ENCODE data around the gene PPFIA1.
A peak's percentile ranks its signal among the peaks of the same experiment; 100 is the strongest.

The PPFIA1 gene

GRCh38 chr11:70317581-70318305 lies 47.3 kb downstream of the PPFIA1 start:
- H3K4me3 ChIP-seq (ENCODE audit: low read depth in 1 of 5, low read length in 5 of 5): no peak overlapping the region
- no peak overlapping the region for H3K27ac ChIP-seq (ENCODE audit: low read depth, low read length)
- no peaks in the 10 kb centered on the region for H3K9me3 ChIP-seq (ENCODE audit: control insufficient read depth in 5 of 5, low read length in 5 of 5)
- no peak overlapping the region for H3K9ac ChIP-seq (ENCODE audit: low read length in 5 of 5)
- peaks cover 0 to 15% (median 9%) of the 10 kb centered on the region in 5 donors for H3K4me1 ChIP-seq (ENCODE audit: control insufficient read depth in 5 of 5, insufficient read depth in 5 of 5, low read length in 5 of 5)
- no peaks in the 10 kb centered on the region for H3K27me3 ChIP-seq (ENCODE audit: control insufficient read depth in 5 of 5, insufficient read depth in 4 of 5, low read length in 5 of 5)
- peaks cover 0 to 54% (median 22%) of the 10 kb centered on the region in 5 donors for H3K36me3 ChIP-seq (ENCODE audit: control insufficient read depth in 5 of 5, insufficient read depth in 5 of 5, low read length in 5 of 5)

GRCh38 chr11:70319396-70320076 lies 49.0 kb downstream of the PPFIA1 start:
- no peaks in the 10 kb centered on the region for H3K27me3 ChIP-seq (ENCODE audit: control insufficient read depth in 5 of 5, insufficient read depth in 4 of 5, low read length in 5 of 5)
- H3K4me1 ChIP-seq (ENCODE audit: control insufficient read depth in 5 of 5, insufficient read depth in 5 of 5, low read length in 5 of 5): peaks cover under 1 to 26% (median 10%) of the 10 kb centered on the region in 5 donors
- H3K4me3 ChIP-seq (ENCODE audit: low read depth in 1 of 5, low read length in 5 of 5): no peak overlapping the region
- H3K36me3 ChIP-seq (ENCODE audit: control insufficient read depth in 5 of 5, insufficient read depth in 5 of 5, low read length in 5 of 5): peaks cover 0 to 51% (median 28%) of the 10 kb centered on the region in 5 donors
- no peaks in the 10 kb centered on the region for H3K9me3 ChIP-seq (ENCODE audit: control insufficient read depth in 5 of 5, low read length in 5 of 5)
- H3K27ac ChIP-seq (ENCODE audit: low read depth, low read length): no peak overlapping the region
- peak overlapping the region in 1 of 5 donors; percentile 1 for H3K9ac ChIP-seq (ENCODE audit: low read length in 5 of 5)

GRCh38 chr11:70322666-70323065 lies 52.2 kb downstream of the PPFIA1 start:
- Histone ChIP-seq H3K4me3 (ENCODE audit: low read depth in 1 of 5, low read length in 5 of 5) (no peak overlapping the region), H3K27me3 (ENCODE audit: control insufficient read depth in 5 of 5, insufficient read depth in 4 of 5, low read length in 5 of 5) (no peaks in the 10 kb centered on the region), H3K27ac (ENCODE audit: low read depth, low read length) (no peak overlapping the region), H3K9ac (ENCODE audit: low read length in 5 of 5) (no peak overlapping the region), H3K36me3 (ENCODE audit: control insufficient read depth in 5 of 5, insufficient read depth in 5 of 5, low read length in 5 of 5) (peaks cover 0 to 65% (median 31%) of the 10 kb centered on the region in 5 donors), H3K9me3 (ENCODE audit: control insufficient read depth in 5 of 5, low read length in 5 of 5) (no peaks in the 10 kb centered on the region), H3K4me1 (ENCODE audit: control insufficient read depth in 5 of 5, insufficient read depth in 5 of 5, low read length in 5 of 5) (peaks cover 5 to 42% (median 23%) of the 10 kb centered on the region in 5 donors)

GRCh38 chr11:70323806-70324205 lies 53.3 kb downstream of the PPFIA1 start:
- peaks cover 4 to 62% (median 32%) of the 10 kb centered on the region in 5 donors for H3K36me3 ChIP-seq (ENCODE audit: control insufficient read depth in 5 of 5, insufficient read depth in 5 of 5, low read length in 5 of 5)
- peak overlapping the region; percentile 2 for H3K27ac ChIP-seq (ENCODE audit: low read depth, low read length)
- H3K9ac ChIP-seq (ENCODE audit: low read length in 5 of 5): no peak overlapping the region
- H3K9me3 ChIP-seq (ENCODE audit: control insufficient read depth in 5 of 5, low read length in 5 of 5): no peaks in the 10 kb centered on the region
- H3K4me1 ChIP-seq (ENCODE audit: control insufficient read depth in 5 of 5, insufficient read depth in 5 of 5, low read length in 5 of 5): peaks cover 5 to 42% (median 23%) of the 10 kb centered on the region in 5 donors
- no peak overlapping the region for H3K4me3 ChIP-seq (ENCODE audit: low read depth in 1 of 5, low read length in 5 of 5)
- no peaks in the 10 kb centered on the region for H3K27me3 ChIP-seq (ENCODE audit: control insufficient read depth in 5 of 5, insufficient read depth in 4 of 5, low read length in 5 of 5)

- Histone ChIP-seq H3K4me1 (ENCODE audit: control insufficient read depth in 5 of 5, insufficient read depth in 5 of 5, low read length in 5 of 5) (peaks cover 5 to 40% (median 21%) of the 10 kb centered on the region in 5 donors), H3K27me3 (ENCODE audit: control insufficient read depth in 5 of 5, insufficient read depth in 4 of 5, low read length in 5 of 5) (no peaks in the 10 kb centered on the region), H3K9ac (ENCODE audit: low read length in 5 of 5) (no peak overlapping the region), H3K4me3 (ENCODE audit: low read depth in 1 of 5, low read length in 5 of 5) (no peak overlapping the region), H3K27ac (ENCODE audit: low read depth, low read length) (peak overlapping the region; percentile 2), H3K9me3 (ENCODE audit: control insufficient read depth in 5 of 5, low read length in 5 of 5) (no peaks in the 10 kb centered on the region), H3K36me3 (ENCODE audit: control insufficient read depth in 5 of 5, insufficient read depth in 5 of 5, low read length in 5 of 5) (peaks cover 4 to 59% (median 32%) of the 10 kb centered on the region in 5 donors)
Observed at GRCh38 chr11:70324376-70325115, 54.1 kb downstream of the PPFIA1 start.

GRCh38 chr11:70325824-70326223 lies 55.3 kb downstream of the PPFIA1 start:
- H3K9me3 ChIP-seq (ENCODE audit: control insufficient read depth in 5 of 5, low read length in 5 of 5): no peaks in the 10 kb centered on the region
- H3K4me1 ChIP-seq (ENCODE audit: control insufficient read depth in 5 of 5, insufficient read depth in 5 of 5, low read length in 5 of 5): peaks cover 5 to 33% (median 18%) of the 10 kb centered on the region in 5 donors
- peaks cover 9 to 59% (median 36%) of the 10 kb centered on the region in 5 donors for H3K36me3 ChIP-seq (ENCODE audit: control insufficient read depth in 5 of 5, insufficient read depth in 5 of 5, low read length in 5 of 5)
- no peak overlapping the region for H3K4me3 ChIP-seq (ENCODE audit: low read depth in 1 of 5, low read length in 5 of 5)
- H3K27me3 ChIP-seq (ENCODE audit: control insufficient read depth in 5 of 5, insufficient read depth in 4 of 5, low read length in 5 of 5): no peaks in the 10 kb centered on the region
- peak overlapping the region; percentile 90 for H3K27ac ChIP-seq (ENCODE audit: low read depth, low read length)
- H3K9ac ChIP-seq (ENCODE audit: low read length in 5 of 5): peak overlapping the region in 1 of 5 donors; percentile 57

- H3K36me3 ChIP-seq (ENCODE audit: control insufficient read depth in 5 of 5, insufficient read depth in 5 of 5, low read length in 5 of 5): peaks cover 9 to 59% (median 36%) of the 10 kb centered on the region in 5 donors
- H3K4me3 ChIP-seq (ENCODE audit: low read depth in 1 of 5, low read length in 5 of 5): peak overlapping the region in 1 of 5 donors; percentile 4
Observed at GRCh38 chr11:70326365-70326811, 55.9 kb downstream of the PPFIA1 start.

GRCh38 chr11:70326833-70327232 lies 56.3 kb downstream of the PPFIA1 start:
- H3K36me3 ChIP-seq (ENCODE audit: control insufficient read depth in 5 of 5, insufficient read depth in 5 of 5, low read length in 5 of 5): peaks cover 9 to 61% (median 38%) of the 10 kb centered on the region in 5 donors
- H3K27me3 ChIP-seq (ENCODE audit: control insufficient read depth in 5 of 5, insufficient read depth in 4 of 5, low read length in 5 of 5): no peaks in the 10 kb centered on the region
- H3K4me1 ChIP-seq (ENCODE audit: control insufficient read depth in 5 of 5, insufficient read depth in 5 of 5, low read length in 5 of 5): peaks cover 5 to 33% (median 18%) of the 10 kb centered on the region in 5 donors
- H3K9me3 ChIP-seq (ENCODE audit: control insufficient read depth in 5 of 5, low read length in 5 of 5): no peaks in the 10 kb centered on the region
- H3K9ac ChIP-seq (ENCODE audit: low read length in 5 of 5): peak overlapping the region in 3 of 5 donors; percentile 32 to 57 (median 56)
- peak overlapping the region; percentile 90 for H3K27ac ChIP-seq (ENCODE audit: low read depth, low read length)
- H3K4me3 ChIP-seq (ENCODE audit: low read depth in 1 of 5, low read length in 5 of 5): peak overlapping the region in 2 of 5 donors; percentile 4 to 30

More at GRCh38 chr11:70326365-70326811, 55.9 kb downstream of the PPFIA1 start:
- H3K4me1 ChIP-seq (ENCODE audit: control insufficient read depth in 5 of 5, insufficient read depth in 5 of 5, low read length in 5 of 5): peaks cover 5 to 33% (median 18%) of the 10 kb centered on the region in 5 donors
- H3K27ac ChIP-seq (ENCODE audit: low read depth, low read length): peak overlapping the region; percentile 90
- H3K27me3 ChIP-seq (ENCODE audit: control insufficient read depth in 5 of 5, insufficient read depth in 4 of 5, low read length in 5 of 5): no peaks in the 10 kb centered on the region
- peak overlapping the region in 3 of 5 donors; percentile 32 to 57 (median 56) for H3K9ac ChIP-seq (ENCODE audit: low read length in 5 of 5)
- H3K9me3 ChIP-seq (ENCODE audit: control insufficient read depth in 5 of 5, low read length in 5 of 5): no peaks in the 10 kb centered on the region

GRCh38 chr11:70327717-70328116 lies 57.2 kb downstream of the PPFIA1 start:
- H3K27me3 ChIP-seq (ENCODE audit: control insufficient read depth in 5 of 5, insufficient read depth in 4 of 5, low read length in 5 of 5): no peaks in the 10 kb centered on the region
- H3K4me1 ChIP-seq (ENCODE audit: control insufficient read depth in 5 of 5, insufficient read depth in 5 of 5, low read length in 5 of 5): peaks cover 5 to 33% (median 18%) of the 10 kb centered on the region in 5 donors
- H3K4me3 ChIP-seq (ENCODE audit: low read depth in 1 of 5, low read length in 5 of 5): no peak overlapping the region
- peaks cover 13 to 62% (median 45%) of the 10 kb centered on the region in 5 donors for H3K36me3 ChIP-seq (ENCODE audit: control insufficient read depth in 5 of 5, insufficient read depth in 5 of 5, low read length in 5 of 5)
- H3K27ac ChIP-seq (ENCODE audit: low read depth, low read length): peak overlapping the region; percentile 90
- H3K9me3 ChIP-seq (ENCODE audit: control insufficient read depth in 5 of 5, low read length in 5 of 5): no peaks in the 10 kb centered on the region
- no peak overlapping the region for H3K9ac ChIP-seq (ENCODE audit: low read length in 5 of 5)

Data from subcutaneous abdominal adipose tissue (tissue), 5 donors.